ENCODE measurements around the gene FBXL2. TPM values are rescaled to one million over a fixed set of nuclear protein-coding genes. Genes with fewer than 3 reads are reported as not detected.
A peak's percentile ranks its signal among the peaks of the same experiment; 100 is the strongest.

Gene FBXL2
- total and polyA plus RNA-seq, 5 donors from 2014 or later: 0.05 TPM; not detected in 4

DNA sequence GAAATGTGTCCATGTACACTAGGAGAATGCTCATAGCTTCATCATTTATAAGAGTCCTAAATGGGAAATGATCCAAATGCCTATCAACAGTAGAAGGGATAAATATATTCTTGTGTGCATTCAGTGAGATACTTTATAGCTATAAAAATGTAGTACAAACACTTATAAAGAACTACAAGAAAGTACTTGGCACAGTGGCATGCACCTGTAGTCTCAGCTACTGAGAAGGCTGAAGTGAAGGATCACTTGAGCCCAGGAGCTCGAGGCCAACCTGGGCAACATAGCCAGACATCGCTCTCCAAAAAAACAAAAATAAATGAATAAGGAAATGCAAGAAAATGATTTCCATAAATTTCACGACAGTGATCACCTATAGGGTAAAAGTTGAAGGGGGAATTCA is 3.6 kb upstream of the FBXL2 start:
- Mint-ChIP-seq H3K4me1 (peaks cover 0 to 10% (median 5%) of the 10 kb centered on the region in 4 donors), H3K36me3 (no peaks in the 10 kb centered on the region), H3K27me3 (peaks cover 44% of the 10 kb centered on the region), H3K9me3 (peaks cover 0 to 6% (median 4%) of the 10 kb centered on the region in 7 donors), H3K27ac (no peak overlapping the region), H3K4me3 (no peak overlapping the region)
- H3K4me3 ChIP-seq (ENCODE audit: low read depth, low read length): no peak overlapping the region
- peaks cover 8% of the 10 kb centered on the region for H3K27me3 ChIP-seq (ENCODE audit: control insufficient read depth, insufficient read depth, low read length)
- no peak overlapping the region for H3K27ac ChIP-seq (ENCODE audit: insufficient read depth, low read length, poor library complexity, severe bottlenecking)
- ATAC-seq (ENCODE audit: low read depth in 2 of 2) (no peak), DNase-seq (no peak)
- H3K36me3 ChIP-seq (ENCODE audit: control insufficient read depth, insufficient read depth, low read length): no peaks in the 10 kb centered on the region
- H3K9me3 ChIP-seq (ENCODE audit: control insufficient read depth in 2 of 2, low read length in 2 of 2): no peaks in the 10 kb centered on the region
- H3K4me1 ChIP-seq (ENCODE audit: control insufficient read depth, insufficient read depth, low read length, poor library complexity, severe bottlenecking): peaks cover 9% of the 10 kb centered on the region

DNA sequence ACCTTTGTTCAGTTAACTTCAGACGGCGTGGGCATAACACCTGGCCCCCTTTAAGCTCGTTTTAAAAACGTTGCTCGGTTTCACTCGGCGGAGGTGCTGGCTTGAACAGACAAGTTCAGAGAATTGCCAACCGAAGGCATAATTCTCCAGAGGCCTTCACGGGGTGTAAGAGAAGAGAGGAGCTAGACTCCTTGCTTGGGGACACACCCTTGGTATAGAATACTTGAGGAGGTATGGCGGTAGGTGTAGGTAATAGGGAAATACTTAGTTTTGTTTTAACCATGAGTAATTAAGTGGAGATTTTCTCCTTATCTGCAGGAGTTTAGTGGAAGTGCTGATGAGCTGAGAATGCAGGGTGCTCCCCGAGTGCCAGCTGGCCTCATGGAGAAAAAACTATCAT is 921 bp downstream of the FBXL2 start:
- Mint-ChIP-seq H3K27me3 (peaks cover 50% of the 10 kb centered on the region), H3K36me3 (no peaks in the 10 kb centered on the region), H3K9me3 (peaks cover 0 to 7% (median 2%) of the 10 kb centered on the region in 7 donors), H3K4me1 (peaks cover 0 to 10% (median 5%) of the 10 kb centered on the region in 4 donors), H3K27ac (no peak overlapping the region), H3K4me3 (peak overlapping the region in 1 of 4 donors; percentile 42)
- no peak for DNase-seq
- Histone ChIP-seq H3K27me3 (ENCODE audit: control insufficient read depth, insufficient read depth, low read length) (peaks cover 11% of the 10 kb centered on the region), H3K4me3 (ENCODE audit: low read depth, low read length) (no peak overlapping the region), H3K9me3 (ENCODE audit: control insufficient read depth in 2 of 2, low read length in 2 of 2) (no peaks in the 10 kb centered on the region), H3K27ac (ENCODE audit: insufficient read depth, low read length, poor library complexity, severe bottlenecking) (no peak overlapping the region), H3K4me1 (ENCODE audit: control insufficient read depth, insufficient read depth, low read length, poor library complexity, severe bottlenecking) (peaks cover 9% of the 10 kb centered on the region), H3K36me3 (ENCODE audit: control insufficient read depth, insufficient read depth, low read length) (no peaks in the 10 kb centered on the region)
- ATAC-seq (ENCODE audit: low read depth in 2 of 2): no peak

DNA sequence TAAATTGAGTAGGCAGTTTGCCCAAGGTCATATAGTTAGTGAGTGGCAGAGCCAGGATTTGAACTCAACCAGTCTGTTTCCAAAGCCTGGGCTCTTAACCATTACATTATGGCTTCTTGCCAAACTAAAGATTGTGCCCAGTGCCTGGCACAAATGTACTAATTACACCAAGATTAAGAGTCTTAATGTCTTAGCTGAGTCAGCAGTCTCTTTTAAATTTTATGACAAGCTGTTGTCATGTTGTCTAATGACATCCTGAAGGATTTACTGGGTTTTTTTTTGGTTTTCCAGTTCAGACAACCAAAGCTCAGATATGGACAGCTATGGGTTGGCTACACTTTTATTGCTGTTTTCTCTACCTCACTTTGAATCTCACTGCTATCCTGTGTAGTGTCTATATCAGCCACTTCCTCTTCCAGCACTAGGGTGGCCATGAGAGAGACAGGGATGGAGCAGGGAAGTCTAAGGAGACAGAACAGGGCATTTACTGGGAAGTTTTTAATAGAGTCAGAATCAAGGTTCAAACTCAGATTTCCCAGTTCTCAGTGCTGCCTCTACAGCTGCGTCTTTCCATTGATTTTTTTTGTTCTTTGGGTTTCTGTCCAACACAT is 10.5 kb downstream of the FBXL2 start:
- Mint-ChIP-seq H3K9me3 (peaks cover under 1 to 25% (median 12%) of the 10 kb centered on the region in 7 donors), H3K27me3 (peaks cover 25% of the 10 kb centered on the region)
- peaks cover 8% of the 10 kb centered on the region for H3K27me3 ChIP-seq (ENCODE audit: control insufficient read depth, insufficient read depth, low read length)

GRCh38 chr3:33299395-33300081 is 22.3 kb downstream of the FBXL2 start:
- H3K27ac ChIP-seq (ENCODE audit: insufficient read depth, low read length, poor library complexity, severe bottlenecking): no peak overlapping the region
- Mint-ChIP-seq H3K27ac (no peak overlapping the region), H3K4me3 (no peak overlapping the region), H3K27me3 (peaks cover 41% of the 10 kb centered on the region), H3K36me3 (no peaks in the 10 kb centered on the region), H3K9me3 (peaks cover 0 to 4% (median 0%) of the 10 kb centered on the region in 7 donors), H3K4me1 (no peaks in the 10 kb centered on the region)
- H3K4me3 ChIP-seq (ENCODE audit: low read depth, low read length): no peak overlapping the region
- no peaks in the 10 kb centered on the region for H3K4me1 ChIP-seq (ENCODE audit: control insufficient read depth, insufficient read depth, low read length, poor library complexity, severe bottlenecking)
- H3K9me3 ChIP-seq (ENCODE audit: control insufficient read depth in 2 of 2, low read length in 2 of 2): no peaks in the 10 kb centered on the region
- ATAC-seq (ENCODE audit: low read depth in 2 of 2) (no peak), DNase-seq (no peak)
- no peaks in the 10 kb centered on the region for H3K36me3 ChIP-seq (ENCODE audit: control insufficient read depth, insufficient read depth, low read length)
- peaks cover 3% of the 10 kb centered on the region for H3K27me3 ChIP-seq (ENCODE audit: control insufficient read depth, insufficient read depth, low read length)

More for the DNA sequence above, 10.5 kb downstream of the FBXL2 start:
- Histone ChIP-seq H3K9me3 (ENCODE audit: control insufficient read depth in 2 of 2, low read length in 2 of 2) (peaks cover 4 to 9% of the 10 kb centered on the region in 2 experiments), H3K4me3 (ENCODE audit: low read depth, low read length) (no peak overlapping the region), H3K36me3 (ENCODE audit: control insufficient read depth, insufficient read depth, low read length) (no peaks in the 10 kb centered on the region), H3K4me1 (ENCODE audit: control insufficient read depth, insufficient read depth, low read length, poor library complexity, severe bottlenecking) (no peaks in the 10 kb centered on the region), H3K27ac (ENCODE audit: insufficient read depth, low read length, poor library complexity, severe bottlenecking) (no peak overlapping the region)
- DNase-seq: no peak
- ATAC-seq (ENCODE audit: low read depth in 2 of 2): no peak
- no peak overlapping the region for H3K4me3 Mint-ChIP-seq
- H3K36me3 Mint-ChIP-seq: no peaks in the 10 kb centered on the region
- no peak overlapping the region for H3K27ac Mint-ChIP-seq
- peaks cover 0 to 6% (median 0%) of the 10 kb centered on the region in 4 donors for H3K4me1 Mint-ChIP-seq

- ATAC-seq (ENCODE audit: low read depth in 2 of 2): no peak
- H3K27ac Mint-ChIP-seq: no peak overlapping the region
- peaks cover 0 to 14% (median 4%) of the 10 kb centered on the region in 7 donors for H3K9me3 Mint-ChIP-seq
These were observed 35.1 kb downstream of the FBXL2 start for GRCh38 chr3:33312361-33312760.

GRCh38 chr3:33313331-33313730 is 36.1 kb downstream of the FBXL2 start:
- no peaks in the 10 kb centered on the region for H3K36me3 Mint-ChIP-seq
- H3K27ac Mint-ChIP-seq: no peak overlapping the region
- Histone ChIP-seq H3K36me3 (ENCODE audit: control insufficient read depth, insufficient read depth, low read length) (no peaks in the 10 kb centered on the region), H3K9me3 (ENCODE audit: control insufficient read depth in 2 of 2, low read length in 2 of 2) (peaks cover 0 to 8% of the 10 kb centered on the region in 2 experiments), H3K4me3 (ENCODE audit: low read depth, low read length) (no peak overlapping the region), H3K4me1 (ENCODE audit: control insufficient read depth, insufficient read depth, low read length, poor library complexity, severe bottlenecking) (no peaks in the 10 kb centered on the region), H3K27me3 (ENCODE audit: control insufficient read depth, insufficient read depth, low read length) (peaks cover 10% of the 10 kb centered on the region), H3K27ac (ENCODE audit: insufficient read depth, low read length, poor library complexity, severe bottlenecking) (no peak overlapping the region)
- no peak overlapping the region for H3K4me3 Mint-ChIP-seq
- H3K9me3 Mint-ChIP-seq: peaks cover 0 to 14% (median 4%) of the 10 kb centered on the region in 7 donors
- ATAC-seq (ENCODE audit: low read depth in 2 of 2): no peak
- H3K27me3 Mint-ChIP-seq: peaks cover 51% of the 10 kb centered on the region
- peaks cover 0 to 5% (median 0%) of the 10 kb centered on the region in 4 donors for H3K4me1 Mint-ChIP-seq
- DNase-seq: no peak

More at GRCh38 chr3:33312361-33312760, 35.1 kb downstream of the FBXL2 start:
- DNase-seq: no peak
- Histone ChIP-seq H3K9me3 (ENCODE audit: control insufficient read depth in 2 of 2, low read length in 2 of 2) (peaks cover 0 to 8% of the 10 kb centered on the region in 2 experiments), H3K36me3 (ENCODE audit: control insufficient read depth, insufficient read depth, low read length) (no peaks in the 10 kb centered on the region), H3K4me1 (ENCODE audit: control insufficient read depth, insufficient read depth, low read length, poor library complexity, severe bottlenecking) (no peaks in the 10 kb centered on the region), H3K4me3 (ENCODE audit: low read depth, low read length) (no peak overlapping the region), H3K27ac (ENCODE audit: insufficient read depth, low read length, poor library complexity, severe bottlenecking) (no peak overlapping the region), H3K27me3 (ENCODE audit: control insufficient read depth, insufficient read depth, low read length) (peaks cover 9% of the 10 kb centered on the region)
- H3K4me1 Mint-ChIP-seq: no peaks in the 10 kb centered on the region
- H3K4me3 Mint-ChIP-seq: no peak overlapping the region
- peaks cover 48% of the 10 kb centered on the region for H3K27me3 Mint-ChIP-seq
- no peaks in the 10 kb centered on the region for H3K36me3 Mint-ChIP-seq

DNA sequence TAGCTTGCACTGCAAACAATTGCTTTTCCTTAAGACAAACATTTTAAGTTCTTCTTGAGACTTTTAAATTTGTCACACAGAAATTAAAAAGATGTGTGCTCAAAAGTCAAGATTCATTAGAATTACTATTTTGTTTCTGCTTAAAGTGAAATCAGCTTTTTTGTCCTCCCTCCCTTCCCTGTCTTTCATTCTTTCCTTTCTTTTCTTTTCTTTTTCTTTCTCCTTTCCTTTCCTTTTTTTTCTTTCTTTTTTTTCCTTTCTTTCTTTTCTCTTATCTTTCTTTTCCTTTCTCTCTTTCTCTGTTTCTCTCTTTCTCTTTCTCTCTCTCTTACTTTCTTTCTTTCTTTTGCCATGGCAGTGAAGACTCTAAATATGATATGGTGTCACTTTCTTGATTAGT is 37.8 kb downstream of the FBXL2 start:
- H3K36me3 ChIP-seq (ENCODE audit: control insufficient read depth, insufficient read depth, low read length): no peaks in the 10 kb centered on the region
- H3K27me3 ChIP-seq (ENCODE audit: control insufficient read depth, insufficient read depth, low read length): peaks cover 12% of the 10 kb centered on the region
- H3K4me3 ChIP-seq (ENCODE audit: low read depth, low read length): no peak overlapping the region
- Mint-ChIP-seq H3K36me3 (no peaks in the 10 kb centered on the region), H3K27me3 (peaks cover 48% of the 10 kb centered on the region), H3K4me1 (peaks cover 0 to 5% (median 0%) of the 10 kb centered on the region in 4 donors), H3K27ac (no peak overlapping the region), H3K9me3 (peaks cover 0 to 14% (median 4%) of the 10 kb centered on the region in 7 donors), H3K4me3 (no peak overlapping the region)
- H3K9me3 ChIP-seq (ENCODE audit: control insufficient read depth in 2 of 2, low read length in 2 of 2): peaks cover 0 to 8% of the 10 kb centered on the region in 2 experiments
- H3K27ac ChIP-seq (ENCODE audit: insufficient read depth, low read length, poor library complexity, severe bottlenecking): no peak overlapping the region
- DNase-seq: no peak
- H3K4me1 ChIP-seq (ENCODE audit: control insufficient read depth, insufficient read depth, low read length, poor library complexity, severe bottlenecking): no peaks in the 10 kb centered on the region
- ATAC-seq (ENCODE audit: low read depth in 2 of 2): no peak
